ENCODE results near the gene RCOR2.

Gene RCOR2

GRCh38 chr11:63909591-63910506 is 7.1 kb downstream of the RCOR2 start:
- no peak for TF ChIP-seq JUND (IDR thresholded peaks at IDR 0.05; ENCODE audit: low read depth)
- in situ Hi-C loops (cut with HindIII; ENCODE audit: low pct_unique_long_range_greater_than_20kb, low sequenced_read_pairs), result no loop called here
- no peak for DNase-seq (ENCODE audit: low read depth in 1 of 2, low spot score in 1 of 2)

DNA sequence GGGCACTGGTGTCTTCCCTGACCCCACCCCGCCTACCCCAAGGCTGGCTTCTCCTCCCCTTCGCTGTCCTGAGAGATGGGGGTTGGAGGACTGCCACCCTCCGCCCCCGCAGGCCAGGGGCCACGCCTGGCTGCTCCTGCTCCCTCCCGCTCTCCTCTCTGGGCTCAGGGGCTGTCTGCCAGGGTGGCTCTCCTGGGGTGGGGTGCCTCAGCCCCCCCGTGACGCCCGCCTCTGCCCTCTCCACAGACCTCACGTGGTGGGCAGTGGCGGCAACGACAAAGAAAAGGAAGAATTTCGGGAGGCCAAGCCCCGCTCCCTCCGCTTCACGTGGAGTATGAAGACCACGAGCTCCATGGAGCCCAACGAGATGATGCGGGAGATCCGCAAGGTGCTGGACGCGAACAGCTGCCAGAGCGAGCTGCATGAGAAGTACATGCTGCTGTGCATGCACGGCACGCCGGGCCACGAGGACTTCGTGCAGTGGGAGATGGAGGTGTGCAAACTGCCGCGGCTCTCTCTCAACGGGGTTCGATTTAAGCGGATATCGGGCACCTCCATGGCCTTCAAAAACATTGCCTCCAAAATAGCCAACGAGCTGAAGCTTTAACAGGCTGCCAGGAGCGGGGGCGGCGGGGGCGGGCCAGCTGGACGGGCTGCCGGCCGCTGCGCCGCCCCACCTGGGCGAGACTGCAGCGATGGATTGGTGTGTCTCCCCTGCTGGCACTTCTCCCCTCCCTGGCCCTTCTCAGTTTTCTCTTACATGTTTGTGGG is 8.1 kb downstream of the RCOR2 start:
- DNase-seq (ENCODE audit: low read depth in 1 of 2, low spot score in 1 of 2), result no peak
- in situ Hi-C loops (cut with HindIII; ENCODE audit: low pct_unique_long_range_greater_than_20kb, low sequenced_read_pairs), result no loop called here

GRCh38 chr11:63907808-63908530 is 9.0 kb downstream of the RCOR2 start:
- in situ Hi-C loops (cut with HindIII; ENCODE audit: low pct_unique_long_range_greater_than_20kb, low sequenced_read_pairs), result no loop called here
- no peak for TF ChIP-seq JUND (IDR thresholded peaks at IDR 0.05; ENCODE audit: low read depth)

More for the DNA sequence above, 8.1 kb downstream of the RCOR2 start:
- no peak for TF ChIP-seq JUND (IDR thresholded peaks at IDR 0.05; ENCODE audit: low read depth)

GRCh38 chr11:63907063-63907462 is 9.9 kb downstream of the RCOR2 start:
- TF ChIP-seq JUND (IDR thresholded peaks at IDR 0.05; ENCODE audit: low read depth), result no peak
- in situ Hi-C loops (cut with HindIII; ENCODE audit: low pct_unique_long_range_greater_than_20kb, low sequenced_read_pairs), result no loop called here
- DNase-seq (ENCODE audit: low read depth in 1 of 2, low spot score in 1 of 2), result no peak

More at GRCh38 chr11:63907808-63908530, 9.0 kb downstream of the RCOR2 start:
- no peak for DNase-seq (ENCODE audit: low read depth in 1 of 2, low spot score in 1 of 2)

GRCh38 chr11:63906585-63906984 is 10.4 kb downstream of the RCOR2 start:
- no peak for TF ChIP-seq JUND (IDR thresholded peaks at IDR 0.05; ENCODE audit: low read depth)
- in situ Hi-C loops (cut with HindIII; ENCODE audit: low pct_unique_long_range_greater_than_20kb, low sequenced_read_pairs), result no loop called here
- DNase-seq (ENCODE audit: low read depth in 1 of 2, low spot score in 1 of 2), result peak; percentile 41 to 74

DNA sequence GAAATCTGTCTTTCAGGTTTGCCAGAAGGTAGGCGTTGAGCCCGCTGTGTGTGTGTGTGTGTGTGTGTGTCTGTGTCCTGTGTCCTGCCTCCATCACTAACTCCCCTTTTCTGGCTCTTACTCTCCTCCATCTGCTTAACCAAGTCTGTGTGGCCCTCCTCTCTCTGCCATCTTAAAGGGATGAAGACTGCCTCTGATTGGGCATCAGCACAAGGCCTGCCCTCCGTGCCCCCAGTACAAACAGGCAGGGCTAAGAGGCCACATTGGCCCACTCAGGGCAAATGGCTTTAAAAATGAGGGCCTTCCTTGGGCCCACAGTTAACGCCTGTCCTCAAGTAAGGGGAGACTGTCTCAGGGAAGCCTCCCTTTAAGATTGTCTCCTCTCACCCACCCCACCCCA is 10.9 kb downstream of the RCOR2 start:
- TF ChIP-seq JUND (IDR thresholded peaks at IDR 0.05; ENCODE audit: low read depth), result no peak
- DNase-seq (ENCODE audit: low read depth in 1 of 2, low spot score in 1 of 2), result no peak
- in situ Hi-C loops (cut with HindIII; ENCODE audit: low pct_unique_long_range_greater_than_20kb, low sequenced_read_pairs), result no loop called here

DNA sequence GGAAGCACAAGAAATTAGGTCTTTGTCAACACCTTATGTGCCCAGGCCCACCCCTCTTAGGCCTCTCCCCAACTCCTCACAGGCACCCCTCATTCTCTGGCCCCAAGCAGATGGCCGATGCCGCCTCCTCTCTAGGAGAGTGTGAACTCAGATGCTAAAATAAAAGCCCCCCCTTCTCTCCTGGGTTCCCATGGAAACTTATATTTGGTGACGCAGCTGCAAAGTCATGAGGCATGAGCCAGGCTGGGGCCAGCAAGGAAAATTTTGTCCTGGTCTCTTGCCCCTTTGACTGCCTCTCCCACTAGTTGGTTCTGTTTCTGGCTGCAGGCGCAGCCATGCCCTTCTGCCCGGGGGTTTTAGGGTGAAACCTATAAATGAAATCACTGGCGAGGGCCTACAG is 11.8 kb downstream of the RCOR2 start:
- no peak for DNase-seq (ENCODE audit: low read depth in 1 of 2, low spot score in 1 of 2)
- TF ChIP-seq JUND (IDR thresholded peaks at IDR 0.05; ENCODE audit: low read depth), result no peak
- in situ Hi-C loops (cut with HindIII; ENCODE audit: low pct_unique_long_range_greater_than_20kb, low sequenced_read_pairs), result no loop called here

- TF ChIP-seq JUND (IDR thresholded peaks at IDR 0.05; ENCODE audit: low read depth), result no peak
- DNase-seq (ENCODE audit: low read depth in 1 of 2, low spot score in 1 of 2), result no peak
- in situ Hi-C loops (cut with HindIII; ENCODE audit: low pct_unique_long_range_greater_than_20kb, low sequenced_read_pairs), result no loop called here
Observed at GRCh38 chr11:63904743-63905142, 12.2 kb downstream of the RCOR2 start.

DNA sequence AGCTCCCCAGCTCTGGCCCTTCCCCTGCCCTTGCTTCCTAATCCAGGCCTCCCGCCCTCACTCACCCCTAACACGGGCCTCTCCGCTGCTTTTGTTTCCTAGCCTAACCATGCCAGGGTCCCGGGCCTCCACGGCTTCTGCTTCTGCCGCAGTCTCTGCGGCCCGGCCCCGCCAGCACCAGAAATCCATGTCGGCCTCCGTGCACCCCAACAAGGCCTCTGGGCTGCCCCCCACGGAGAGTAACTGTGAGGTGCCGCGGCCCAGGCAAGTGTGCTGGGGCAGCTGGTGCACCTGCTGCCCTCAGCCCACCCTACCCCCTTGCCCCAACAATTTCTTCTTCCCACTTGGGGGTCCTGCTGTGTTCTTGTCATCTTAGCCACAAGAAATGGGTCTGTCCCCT is 13.1 kb downstream of the RCOR2 start:
- in situ Hi-C loops (cut with HindIII; ENCODE audit: low pct_unique_long_range_greater_than_20kb, low sequenced_read_pairs), result no loop called here
- TF ChIP-seq JUND (IDR thresholded peaks at IDR 0.05; ENCODE audit: low read depth), result no peak
- DNase-seq (ENCODE audit: low read depth in 1 of 2, low spot score in 1 of 2), result no peak

DNA sequence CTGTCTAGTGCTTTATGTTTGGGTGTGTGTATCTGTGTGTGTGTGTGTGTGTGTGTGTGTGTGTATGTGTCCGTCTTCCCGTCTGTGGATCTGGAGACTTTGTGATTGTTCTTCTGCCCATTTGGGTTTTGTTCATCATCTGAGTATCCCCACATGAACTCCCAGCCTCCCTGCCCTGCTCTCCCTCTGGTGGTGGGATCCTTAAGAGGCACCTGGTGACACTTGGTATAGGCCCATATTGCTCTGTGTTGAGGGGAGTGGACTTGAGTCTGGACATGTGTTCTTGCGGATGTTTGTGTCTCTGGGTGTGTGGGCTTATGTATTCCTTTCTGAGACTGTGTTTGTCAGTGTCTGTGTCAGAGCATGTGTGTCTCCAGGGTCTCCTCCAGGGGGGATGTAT is 15.3 kb downstream of the RCOR2 start:
- DNase-seq (ENCODE audit: low read depth in 1 of 2, low spot score in 1 of 2), result peak in 1 of 2 experiments; percentile 67
- no peak for TF ChIP-seq JUND (IDR thresholded peaks at IDR 0.05; ENCODE audit: low read depth)
- in situ Hi-C loops (cut with HindIII; ENCODE audit: low pct_unique_long_range_greater_than_20kb, low sequenced_read_pairs), result no loop called here

DNA sequence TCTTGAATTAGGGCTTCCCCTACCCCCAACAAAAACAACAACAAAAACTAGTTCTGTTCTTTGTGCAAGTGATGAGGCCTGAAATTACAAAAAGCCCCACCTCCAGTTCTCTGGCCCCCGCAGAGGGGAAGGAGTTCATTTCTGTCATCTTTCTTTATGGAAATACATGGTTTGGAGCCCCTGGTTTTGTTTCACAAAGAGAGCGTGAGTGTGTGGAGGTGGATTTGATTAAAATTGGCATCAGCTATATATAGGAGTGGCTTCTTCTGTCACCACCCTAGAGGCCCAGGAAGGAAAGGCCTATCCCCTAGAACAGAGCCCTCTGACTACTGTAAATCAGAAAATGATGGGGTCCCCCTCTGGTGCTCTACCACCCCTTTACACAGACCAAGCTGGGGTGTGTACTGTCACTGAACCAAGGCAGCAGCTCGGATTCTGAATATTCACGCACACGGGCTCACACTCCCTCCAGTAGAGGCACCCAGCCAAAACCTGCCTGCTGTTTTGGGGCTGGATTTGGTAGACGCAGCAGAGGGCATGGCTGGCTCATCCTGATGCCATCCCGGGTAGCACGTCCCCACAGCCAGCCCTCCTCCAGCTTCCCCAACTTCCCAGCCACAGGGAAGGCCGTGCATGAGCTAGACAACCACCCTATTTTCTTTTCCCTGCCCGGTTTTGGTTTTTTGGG is 19.4 kb downstream of the RCOR2 start:
- in situ Hi-C loops (cut with HindIII; ENCODE audit: low pct_unique_long_range_greater_than_20kb, low sequenced_read_pairs), result no loop called here
- no peak for TF ChIP-seq JUND (IDR thresholded peaks at IDR 0.05; ENCODE audit: low read depth)
- no peak for DNase-seq (ENCODE audit: low read depth in 1 of 2, low spot score in 1 of 2)

GRCh38 chr11:63896071-63896470 is 20.9 kb downstream of the RCOR2 start:
- in situ Hi-C loops (cut with HindIII; ENCODE audit: low pct_unique_long_range_greater_than_20kb, low sequenced_read_pairs), result no loop called here
- DNase-seq (ENCODE audit: low read depth in 1 of 2, low spot score in 1 of 2), result no peak
- no peak for TF ChIP-seq JUND (IDR thresholded peaks at IDR 0.05; ENCODE audit: low read depth)

Measured in T47D (cell line).